ENCODE data around the gene RIPPLY3. TPM values are rescaled to one million over a fixed set of nuclear protein-coding genes. Genes with fewer than 3 reads are reported as not detected.

The RIPPLY3 gene
- total and polyA plus RNA-seq, 4 donors, result 0.08 to 0.21 (median 0.13) TPM; not detected in 1

DNA sequence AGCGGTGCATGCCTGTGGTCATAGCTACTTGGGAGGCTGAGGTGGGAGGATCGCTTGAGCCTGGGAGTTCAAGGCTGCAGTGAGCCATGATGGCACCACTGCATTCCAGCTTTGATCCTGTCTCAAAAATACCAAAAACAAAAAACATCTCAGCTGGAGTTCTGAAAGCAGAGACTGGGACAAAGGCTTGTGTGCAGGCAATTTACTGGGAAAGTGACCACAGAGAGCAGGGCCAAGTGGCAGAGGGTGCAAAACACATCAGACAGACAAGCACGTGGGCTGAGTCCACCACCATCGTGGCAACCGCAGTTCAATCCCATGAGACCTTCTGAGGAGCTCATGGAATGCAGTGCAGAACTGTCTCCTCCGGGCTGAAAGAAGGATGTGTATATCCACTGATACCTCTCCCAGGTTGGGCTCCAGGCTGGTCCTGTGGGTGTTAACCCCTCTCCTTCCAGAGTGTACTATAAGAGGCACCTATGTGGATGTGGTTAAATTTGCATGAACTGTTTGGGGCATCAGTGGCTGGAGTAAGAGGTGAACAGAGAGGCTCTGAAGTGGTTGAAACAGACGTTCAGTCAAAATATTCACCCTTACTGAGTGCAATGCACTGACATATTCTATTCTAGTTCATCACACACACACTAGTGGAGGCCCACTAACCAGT, 55.6 kb downstream of the RIPPLY3 start:
- Histone ChIP-seq H3K9me3 (ENCODE audit: control insufficient read depth in 4 of 4, low read length in 3 of 4) (no peaks in the 10 kb centered on the region), H3K4me3 (ENCODE audit: low read depth in 1 of 3, low read length in 3 of 3) (no peak overlapping the region), H3K27me3 (ENCODE audit: control insufficient read depth in 4 of 4, insufficient read depth in 4 of 4, low read length in 3 of 4) (no peaks in the 10 kb centered on the region), H3K4me1 (ENCODE audit: control insufficient read depth in 4 of 4, insufficient read depth in 4 of 4, low read length in 3 of 4) (no peaks in the 10 kb centered on the region), H3K27ac (ENCODE audit: low read depth in 1 of 2, low read length in 2 of 2) (no peak overlapping the region), H3K9ac (ENCODE audit: low read depth in 1 of 2, low read length in 2 of 2) (no peak overlapping the region), H3K36me3 (ENCODE audit: control insufficient read depth in 4 of 4, insufficient read depth in 3 of 4, low read depth in 1 of 4, low read length in 3 of 4) (peaks cover 0 to 10% (median 4%) of the 10 kb centered on the region in 4 donors)
- WGBS, result 88% methylated on average over 7 of the region's 7 CpGs
- DNase-seq (ENCODE audit: low spot score), result no peak
- TF ChIP-seq TAF1 (conservative IDR thresholded peaks at IDR 0.05) (no peak), MAX (IDR thresholded peaks at IDR 0.05) (no peak), ZBTB33 (IDR thresholded peaks at IDR 0.05) (no peak), YY1 (IDR thresholded peaks at IDR 0.05) (no peak)
- TF ChIP-seq, protein P1, sequence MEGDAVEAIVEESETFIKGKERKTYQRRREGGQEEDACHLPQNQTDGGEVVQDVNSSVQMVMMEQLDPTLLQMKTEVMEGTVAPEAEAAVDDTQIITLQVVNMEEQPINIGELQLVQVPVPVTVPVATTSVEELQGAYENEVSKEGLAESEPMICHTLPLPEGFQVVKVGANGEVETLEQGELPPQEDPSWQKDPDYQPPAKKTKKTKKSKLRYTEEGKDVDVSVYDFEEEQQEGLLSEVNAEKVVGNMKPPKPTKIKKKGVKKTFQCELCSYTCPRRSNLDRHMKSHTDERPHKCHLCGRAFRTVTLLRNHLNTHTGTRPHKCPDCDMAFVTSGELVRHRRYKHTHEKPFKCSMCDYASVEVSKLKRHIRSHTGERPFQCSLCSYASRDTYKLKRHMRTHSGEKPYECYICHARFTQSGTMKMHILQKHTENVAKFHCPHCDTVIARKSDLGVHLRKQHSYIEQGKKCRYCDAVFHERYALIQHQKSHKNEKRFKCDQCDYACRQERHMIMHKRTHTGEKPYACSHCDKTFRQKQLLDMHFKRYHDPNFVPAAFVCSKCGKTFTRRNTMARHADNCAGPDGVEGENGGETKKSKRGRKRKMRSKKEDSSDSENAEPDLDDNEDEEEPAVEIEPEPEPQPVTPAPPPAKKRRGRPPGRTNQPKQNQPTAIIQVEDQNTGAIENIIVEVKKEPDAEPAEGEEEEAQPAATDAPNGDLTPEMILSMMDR (IDR thresholded peaks at IDR 0.05; ENCODE audit: low read depth, low read length, missing input control), result no peak

- 94% methylated on average over 6 of the region's 6 CpGs for WGBS
- Histone ChIP-seq H3K27ac (ENCODE audit: low read depth in 1 of 2, low read length in 2 of 2) (no peak overlapping the region), H3K4me1 (ENCODE audit: control insufficient read depth in 4 of 4, insufficient read depth in 4 of 4, low read length in 3 of 4) (no peaks in the 10 kb centered on the region), H3K36me3 (ENCODE audit: control insufficient read depth in 4 of 4, insufficient read depth in 3 of 4, low read depth in 1 of 4, low read length in 3 of 4) (peaks cover 0 to 11% (median 4%) of the 10 kb centered on the region in 4 donors), H3K9ac (ENCODE audit: low read depth in 1 of 2, low read length in 2 of 2) (no peak overlapping the region), H3K9me3 (ENCODE audit: control insufficient read depth in 4 of 4, low read length in 3 of 4) (no peaks in the 10 kb centered on the region), H3K4me3 (ENCODE audit: low read depth in 1 of 3, low read length in 3 of 3) (no peak overlapping the region), H3K27me3 (ENCODE audit: control insufficient read depth in 4 of 4, insufficient read depth in 4 of 4, low read length in 3 of 4) (no peaks in the 10 kb centered on the region)
- TF ChIP-seq JUND (IDR thresholded peaks at IDR 0.05) (no peak), MAX (IDR thresholded peaks at IDR 0.05) (no peak), EGR1 (IDR thresholded peaks at IDR 0.05; ENCODE audit: low read depth in 2 of 2) (no peak), REST (IDR thresholded peaks at IDR 0.05) (no peak), RXRA (IDR thresholded peaks at IDR 0.05) (no peak), RAD21 (IDR thresholded peaks at IDR 0.05) (no peak), SP1 (IDR thresholded peaks at IDR 0.05) (no peak), NR2F2 (IDR thresholded peaks at IDR 0.05) (no peak)
- DNase-seq (ENCODE audit: low spot score), result no peak
Observed at GRCh38 chr21:37062593-37062935, 56.1 kb downstream of the RIPPLY3 start.
